ENCODE results near the gene ZNF664.

Gene ZNF664

DNA sequence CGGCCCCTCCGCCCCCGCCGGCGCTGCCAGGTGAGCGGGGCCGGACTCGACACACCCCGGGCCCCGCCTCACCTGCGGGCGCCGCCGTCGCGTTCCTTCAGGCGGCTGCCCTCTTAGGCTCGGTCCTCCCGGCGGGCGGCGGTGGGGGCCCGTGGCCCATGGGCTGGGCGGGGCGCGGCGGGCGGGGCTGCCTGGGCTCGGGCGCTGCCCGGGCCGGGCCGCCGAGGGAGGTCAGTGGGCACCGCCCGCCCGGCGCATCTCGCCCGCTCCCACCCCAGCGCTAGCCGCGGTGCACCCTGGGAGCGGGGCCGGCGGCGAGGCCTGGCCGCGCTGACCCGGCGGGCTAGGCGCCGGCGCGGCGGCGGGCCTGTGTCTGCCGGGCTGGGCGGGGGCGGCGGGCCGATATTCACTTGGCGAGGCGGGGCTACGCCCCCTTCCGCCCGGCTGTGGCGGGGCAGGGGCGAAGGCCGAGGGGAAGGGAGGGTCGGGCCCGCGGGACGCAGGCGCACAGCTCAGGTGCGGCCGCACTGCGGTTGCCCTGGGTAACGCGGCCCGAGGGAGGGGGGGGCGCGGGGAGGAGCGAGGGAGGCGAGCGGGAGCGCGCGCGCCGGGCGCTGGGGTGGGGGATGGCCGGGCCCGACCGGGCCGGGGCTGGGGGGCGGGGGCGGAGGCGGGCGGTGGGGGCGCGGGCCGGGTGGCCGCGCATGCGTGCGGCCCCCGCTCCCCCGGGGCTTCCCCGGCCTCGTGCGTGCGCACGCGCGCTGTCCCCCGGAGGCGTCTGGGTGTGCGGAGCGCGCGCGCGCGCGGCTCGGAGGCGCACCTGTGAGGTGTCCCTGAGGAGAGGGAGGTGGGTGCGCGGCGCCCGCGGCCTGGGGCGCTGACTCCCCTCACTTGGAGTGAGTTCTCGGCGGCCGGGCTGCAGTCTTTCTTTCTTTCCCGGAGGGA, at the start of gene ZNF664, which contains the start of gene CCDC92:
ZNF664 (plus strand) TSS at position 759 of the 945 bp plus-strand sequence. CDS start 38,930 bp downstream, outside the sequence.
CCDC92 (minus strand) TSS at position 375 of the 945 bp plus-strand sequence. CDS start 28,526 bp downstream, outside the sequence.
- DNase-seq (ENCODE audit: low read depth), result peak; percentile 89

DNA sequence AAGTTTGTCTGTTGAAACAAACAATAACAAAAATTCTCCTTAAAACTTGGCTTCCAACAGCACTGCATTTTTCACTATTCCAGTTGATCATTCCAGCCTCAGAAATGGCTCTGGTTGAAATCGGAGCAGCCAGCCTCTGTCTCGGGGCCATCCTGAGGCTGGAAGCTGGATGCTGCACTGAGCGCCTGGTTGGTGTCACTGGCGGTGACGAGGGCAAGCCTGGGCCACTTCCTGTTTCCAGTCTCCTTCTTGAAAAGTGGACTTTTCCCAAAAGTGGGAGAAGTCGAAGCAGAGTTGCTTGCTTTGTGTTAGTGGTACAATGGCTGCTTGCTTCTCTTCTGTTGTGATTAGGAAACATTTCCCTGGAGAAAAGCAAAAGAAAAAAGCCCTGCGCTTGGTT, 49.1 kb upstream of the ZNF664 start:
- DNase-seq (ENCODE audit: low read depth), result no peak

DNA sequence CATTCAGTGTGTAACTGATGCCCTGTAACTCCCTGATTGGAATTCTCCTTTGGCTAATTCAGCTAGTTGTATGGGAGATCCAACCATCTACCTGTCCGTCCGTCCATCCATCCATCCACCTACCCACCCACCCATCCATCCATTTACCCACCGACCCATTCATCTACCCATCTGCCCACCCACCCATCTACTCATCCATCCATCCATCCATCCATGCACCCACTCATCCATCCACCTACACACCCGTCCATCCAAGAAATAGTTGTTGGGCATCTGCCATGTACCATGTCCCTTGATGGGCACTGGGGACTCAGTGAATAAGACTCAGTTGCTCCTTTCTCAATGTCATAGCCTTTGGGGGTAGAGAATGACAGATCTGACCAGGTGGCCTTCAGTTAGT, 48.5 kb upstream of the ZNF664 start:
- no peak for DNase-seq (ENCODE audit: low read depth)

DNA sequence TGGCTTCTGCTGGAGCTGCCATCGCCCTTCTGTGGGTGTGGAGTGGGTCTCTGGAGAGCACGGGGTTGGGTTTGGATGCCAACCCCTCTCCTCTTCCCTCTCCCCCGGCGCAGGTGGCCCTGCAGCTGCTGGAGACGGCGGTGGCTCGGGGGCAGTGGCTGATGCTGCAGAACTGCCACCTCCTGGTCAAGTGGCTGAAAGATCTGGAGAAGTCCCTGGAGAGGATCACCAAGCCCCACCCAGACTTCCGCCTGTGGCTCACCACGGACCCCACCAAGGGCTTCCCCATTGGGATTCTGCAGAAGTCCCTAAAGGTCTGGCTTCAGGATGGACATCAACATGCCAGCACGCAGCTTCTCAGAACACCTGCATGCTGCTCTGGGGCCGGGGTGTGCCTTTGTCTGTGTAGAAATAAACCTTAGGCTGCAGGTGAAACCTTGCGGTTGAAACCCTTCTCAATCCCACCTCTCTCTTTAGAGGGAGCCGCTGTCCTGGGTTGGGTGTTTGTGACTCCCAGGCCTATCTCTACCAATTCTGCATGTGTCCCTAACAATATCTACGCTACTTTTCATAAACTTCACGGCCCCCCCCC, 44.6 kb upstream of the ZNF664 start:
- no peak for DNase-seq (ENCODE audit: low read depth)

DNA sequence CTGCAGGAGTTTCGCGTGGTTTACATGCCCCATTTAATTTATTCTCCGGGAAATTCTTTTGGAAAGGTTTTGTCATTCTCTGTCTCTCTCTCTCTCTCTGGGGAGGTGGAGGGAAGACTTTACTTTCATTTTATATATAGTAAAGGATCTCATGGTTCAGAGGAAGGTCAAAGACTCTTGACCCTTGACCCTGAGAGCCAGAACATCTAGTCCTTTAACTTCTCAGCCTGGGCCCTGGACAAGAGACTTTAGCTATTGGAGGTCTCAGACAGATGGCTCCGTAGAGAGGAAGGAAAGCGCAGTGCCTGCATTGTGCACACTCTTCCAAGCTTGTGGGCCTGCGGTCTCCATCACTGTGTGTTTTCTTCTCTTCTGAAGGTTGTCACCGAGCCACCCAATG, 44.1 kb upstream of the ZNF664 start:
- DNase-seq (ENCODE audit: low read depth), result no peak

DNA sequence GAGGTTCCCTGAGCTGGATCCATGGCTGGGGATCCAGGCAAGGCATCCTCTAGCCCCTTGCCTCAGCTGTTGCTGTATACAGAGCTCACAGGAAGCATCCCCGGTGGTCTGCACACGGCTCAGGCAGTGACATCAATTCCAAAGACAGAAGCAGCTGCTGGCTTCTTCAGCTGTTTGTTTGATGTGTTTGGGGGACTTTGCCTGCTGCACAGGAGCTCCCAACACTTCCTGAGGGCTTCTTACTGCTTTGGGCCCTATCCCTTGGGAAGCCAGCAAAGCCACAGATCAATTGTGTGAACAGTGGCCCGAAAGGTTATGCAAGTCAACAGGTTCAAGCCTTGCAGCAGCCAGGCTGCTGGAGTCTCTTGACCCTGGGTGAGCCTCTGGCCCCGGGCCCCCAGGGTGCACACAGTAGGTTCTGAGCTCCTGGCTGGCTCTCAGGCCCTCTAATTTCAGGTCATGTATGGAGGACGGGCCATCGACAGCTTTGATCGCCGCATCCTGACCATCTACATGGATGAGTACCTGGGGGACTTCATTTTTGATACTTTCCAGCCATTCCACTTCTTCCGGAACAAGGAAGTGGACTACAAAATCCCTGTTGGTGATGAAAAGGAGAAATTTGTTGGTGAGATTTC, 43.0 kb upstream of the ZNF664 start:
- no peak for DNase-seq (ENCODE audit: low read depth)

DNA sequence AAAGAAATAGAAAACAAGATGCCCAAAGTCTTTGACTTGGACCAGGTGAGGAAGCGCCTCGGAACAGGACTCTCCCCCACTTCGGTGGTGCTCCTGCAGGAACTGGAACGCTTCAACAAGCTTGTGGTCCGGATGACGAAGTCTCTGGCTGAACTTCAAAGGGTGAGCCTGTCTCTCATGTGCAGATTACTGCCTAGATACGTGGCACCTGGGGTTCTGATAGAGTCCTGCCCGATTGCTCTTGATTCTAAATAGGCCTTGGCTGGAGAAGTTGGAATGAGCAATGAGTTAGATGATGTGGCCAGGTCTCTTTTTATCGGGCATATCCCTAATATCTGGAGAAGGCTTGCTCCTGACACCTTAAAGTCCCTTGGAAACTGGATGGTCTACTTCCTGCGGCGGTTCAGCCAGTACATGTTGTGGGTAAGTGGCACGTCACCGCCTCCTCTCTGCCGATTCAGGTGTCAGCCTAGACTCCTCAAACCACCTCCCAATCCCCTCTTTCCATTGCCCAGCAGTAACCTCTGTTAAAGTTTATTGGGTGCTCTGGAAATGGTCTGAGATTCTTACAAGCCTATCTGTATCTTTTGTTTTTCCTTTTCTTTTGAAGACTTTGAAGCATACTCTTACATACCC, 41.2 kb upstream of the ZNF664 start:
- peak; percentile 14 for DNase-seq (ENCODE audit: low read depth)

DNA sequence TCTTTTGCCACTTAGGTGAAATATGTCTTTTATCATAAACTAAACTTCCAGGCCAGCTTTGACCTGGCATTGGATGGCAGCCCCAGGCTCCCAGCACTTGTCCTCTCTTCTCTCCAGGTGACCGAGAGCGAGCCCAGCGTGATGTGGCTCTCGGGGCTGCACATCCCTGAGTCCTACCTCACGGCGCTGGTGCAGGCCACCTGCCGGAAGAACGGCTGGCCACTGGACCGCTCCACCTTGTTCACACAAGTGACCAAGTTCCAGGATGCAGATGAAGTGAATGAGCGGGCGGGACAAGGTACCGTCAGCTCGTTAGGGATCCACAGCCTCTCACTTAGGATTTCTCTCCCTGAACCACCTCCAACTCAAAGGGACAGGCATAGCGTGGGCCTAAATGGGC, 39.8 kb upstream of the ZNF664 start:
- DNase-seq (ENCODE audit: low read depth), result no peak

DNA sequence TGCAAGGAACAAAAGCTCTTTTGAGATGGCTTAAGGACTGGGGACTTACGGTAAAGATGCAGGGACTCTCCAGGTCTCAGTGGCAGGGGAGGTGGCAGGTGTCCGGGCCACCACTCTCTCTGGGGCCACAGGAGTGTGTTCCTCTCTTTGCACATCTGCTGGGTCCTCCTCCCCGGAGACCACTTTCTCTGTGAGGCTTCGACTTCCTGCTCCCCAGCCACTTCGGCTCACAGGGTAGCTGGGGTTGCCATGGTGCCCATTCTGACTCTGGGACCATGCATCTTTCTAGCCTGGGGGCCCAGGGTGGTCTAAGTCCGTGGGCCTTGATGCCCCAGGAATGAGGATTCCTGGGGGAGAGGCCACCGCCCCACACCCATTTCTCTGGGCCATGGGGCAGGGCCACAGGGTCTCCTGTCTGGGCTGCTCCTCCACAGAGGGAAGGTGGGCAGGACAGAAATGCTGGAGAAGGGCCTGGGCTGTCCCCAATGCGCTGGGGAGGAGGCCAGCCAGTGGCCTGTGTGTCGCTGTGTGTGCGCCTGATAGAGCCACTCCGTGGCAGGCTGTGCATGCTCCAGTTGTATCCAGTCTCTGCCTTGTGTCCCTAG, 38.9 kb upstream of the ZNF664 start:
- DNase-seq (ENCODE audit: low read depth), result no peak

DNA sequence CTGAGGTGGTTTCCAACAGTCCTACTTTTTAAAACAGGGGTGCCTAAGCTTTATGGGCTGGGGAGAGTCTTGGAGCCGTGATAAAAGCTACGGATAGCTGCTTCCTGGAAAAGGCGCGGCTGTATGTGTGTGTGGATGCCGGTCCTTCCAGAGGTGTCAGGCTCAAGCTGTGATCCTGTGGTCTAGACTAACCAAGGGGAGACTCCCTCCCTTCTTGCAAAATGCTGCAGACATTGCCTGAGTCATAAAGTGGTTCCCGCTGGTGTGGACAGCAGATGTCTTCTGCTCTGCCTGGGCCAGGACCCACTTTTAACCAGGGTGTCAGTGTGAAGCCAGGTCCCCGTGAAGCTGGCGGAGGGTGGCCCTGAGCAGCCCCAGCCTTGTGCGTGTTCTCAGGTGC, 38.2 kb upstream of the ZNF664 start:
- no peak for DNase-seq (ENCODE audit: low read depth)

DNA sequence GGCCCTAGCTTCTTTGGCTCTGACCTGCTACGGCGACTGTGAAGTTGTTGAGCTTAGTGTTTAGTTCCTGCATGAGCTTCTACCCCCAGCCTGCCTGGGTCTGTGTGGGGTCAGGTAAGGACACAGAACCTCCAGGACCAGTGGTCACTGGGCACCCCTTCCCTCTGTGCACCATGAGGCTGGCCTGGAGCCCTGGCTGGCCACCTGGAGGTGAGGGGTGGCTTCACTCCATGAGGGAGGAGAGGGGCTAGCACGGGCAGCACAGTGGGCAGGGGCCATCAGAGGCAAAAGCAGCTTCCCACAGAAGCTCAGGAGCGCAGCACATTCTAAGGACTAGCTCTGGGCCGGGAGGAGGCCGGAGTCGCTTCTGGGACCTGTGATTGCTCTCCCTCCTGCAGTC, 37.1 kb upstream of the ZNF664 start:
- DNase-seq (ENCODE audit: low read depth), result no peak

DNA sequence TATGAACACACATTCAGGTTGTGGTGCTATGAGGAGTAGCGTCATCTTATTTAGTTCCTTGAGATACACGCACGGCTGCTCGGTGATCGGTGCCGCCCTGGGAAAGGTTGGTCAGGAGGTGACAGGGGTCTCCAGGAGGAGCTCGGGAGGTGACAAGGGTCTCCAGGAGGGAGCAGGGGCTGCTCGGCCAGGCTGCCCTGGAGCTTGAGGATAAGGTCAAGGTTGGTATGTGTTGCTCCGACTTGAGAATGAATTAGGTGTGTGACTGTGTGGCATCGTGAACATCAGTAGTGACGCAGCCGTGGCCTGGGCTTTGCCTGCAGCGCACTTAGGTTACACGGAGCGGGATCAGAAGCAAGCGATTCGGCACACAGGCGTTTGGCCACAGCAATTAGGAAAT, 36.5 kb upstream of the ZNF664 start:
- no peak for DNase-seq (ENCODE audit: low read depth)

DNA sequence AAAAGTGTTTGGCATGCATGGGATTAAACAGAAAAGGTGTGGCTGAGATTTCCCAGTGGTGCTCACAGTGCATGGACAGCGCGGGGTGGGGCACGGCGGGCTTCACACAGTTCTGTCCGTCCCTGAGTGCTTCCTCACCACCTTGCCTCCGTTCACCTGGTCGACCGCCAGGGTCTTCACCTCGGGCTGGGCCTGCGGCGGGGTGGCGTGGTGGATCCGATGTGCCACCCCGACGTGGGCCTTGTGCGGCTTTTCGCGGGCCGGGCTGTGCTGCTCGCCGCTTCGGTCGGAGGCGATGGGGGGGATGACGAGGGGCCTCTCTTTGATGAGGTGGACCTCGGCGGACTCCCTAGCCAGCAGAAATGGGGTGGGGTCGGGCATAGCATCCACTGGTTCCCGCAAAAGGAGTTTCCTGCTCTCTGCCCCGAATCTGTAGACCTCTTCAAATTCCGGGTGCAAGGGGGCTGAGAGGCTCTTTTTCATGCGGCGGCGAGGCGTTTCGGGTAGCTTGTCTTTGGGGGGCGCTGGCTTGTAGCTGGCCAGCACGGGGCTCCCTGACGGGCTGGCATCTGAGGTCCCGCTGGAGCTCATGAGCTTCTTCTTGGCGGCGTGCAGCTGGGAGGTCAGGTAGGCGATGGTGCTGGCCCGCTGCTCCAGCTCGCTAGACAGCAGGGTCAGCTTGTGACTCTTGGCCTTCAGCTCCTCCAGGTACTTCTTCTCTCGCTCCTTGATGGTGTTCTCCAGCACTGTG, 35.9 kb upstream of the ZNF664 start:
- DNase-seq (ENCODE audit: low read depth), result no peak

DNA sequence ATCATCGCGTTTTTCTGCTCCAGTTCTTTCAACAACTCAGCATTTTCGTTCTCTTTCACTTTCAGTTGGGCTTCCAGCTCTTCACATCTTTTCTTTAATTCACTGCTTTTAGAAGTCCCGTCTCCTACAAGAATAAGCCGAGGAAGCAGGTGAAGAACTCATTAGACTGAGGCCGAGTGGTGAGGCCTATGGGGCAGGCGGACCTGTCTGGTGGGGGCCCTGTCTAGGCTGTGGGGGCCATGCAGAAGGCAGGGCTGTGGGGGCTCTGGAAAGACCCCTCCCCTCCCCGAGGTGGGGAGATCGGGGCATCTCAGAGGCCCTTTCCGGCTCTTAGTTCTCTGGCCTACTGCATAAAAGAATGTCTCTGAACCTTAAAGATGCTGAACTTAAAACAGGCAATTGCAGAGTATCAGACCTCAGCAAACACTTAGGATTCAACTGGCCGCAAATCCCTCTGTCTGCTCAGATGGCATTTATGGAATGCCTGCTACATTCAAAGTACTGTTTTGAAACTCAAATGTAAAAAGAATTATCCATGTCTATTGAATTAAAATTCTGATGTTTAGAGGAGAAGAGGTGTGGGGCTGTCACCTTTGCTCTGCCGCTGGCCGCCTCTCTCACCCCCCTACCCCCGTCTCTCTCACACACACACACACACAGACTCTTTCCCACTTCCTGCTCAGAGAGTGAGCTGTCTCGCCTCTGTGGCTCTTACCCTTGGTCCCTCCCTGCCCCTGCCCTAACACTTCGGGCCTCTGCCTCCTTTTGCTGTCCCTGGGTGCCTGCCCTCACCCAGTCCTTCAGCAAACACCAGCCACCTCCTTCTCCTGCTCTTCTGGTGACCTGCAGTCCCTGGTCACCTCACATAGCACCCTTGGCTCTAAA, 35.1 kb upstream of the ZNF664 start:
- DNase-seq (ENCODE audit: low read depth), result no peak

DNA sequence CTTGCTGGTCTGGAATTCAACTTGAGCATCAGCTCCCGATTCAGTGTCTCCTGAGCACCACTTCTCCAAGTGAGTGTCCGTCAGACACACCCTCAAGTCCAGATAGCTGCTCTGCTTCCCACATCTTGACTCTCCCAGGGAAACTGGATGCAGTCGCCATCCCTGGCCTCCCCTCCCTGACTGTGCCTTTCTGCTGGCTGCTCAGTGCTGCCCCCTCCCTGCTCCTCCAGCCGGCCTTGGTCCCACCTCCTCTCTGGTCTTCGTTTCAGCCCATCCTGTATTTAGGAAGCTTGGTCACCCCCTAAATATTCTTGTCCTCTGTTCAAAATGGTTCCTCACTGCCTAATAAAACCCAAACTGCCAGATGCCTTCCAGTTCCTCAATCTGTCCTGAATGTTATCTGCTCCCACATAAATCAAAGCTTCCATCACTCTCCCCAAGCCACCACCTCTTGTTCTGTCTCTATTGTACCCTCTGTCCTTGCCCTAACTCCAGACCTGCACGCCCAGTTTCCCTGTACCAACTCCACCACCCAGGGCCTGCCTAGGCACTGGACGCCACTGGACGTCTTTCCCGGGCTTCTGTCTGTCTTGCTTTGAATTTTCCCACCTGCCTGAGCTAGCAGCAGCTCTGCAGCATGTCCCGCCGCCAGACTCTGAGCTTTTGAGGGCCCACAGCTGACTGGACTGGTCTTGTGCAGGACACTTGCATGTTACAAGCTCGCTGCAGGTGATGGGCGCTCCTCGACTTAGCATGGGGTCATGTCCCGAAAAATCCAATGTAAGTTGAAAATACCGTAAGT, 34.1 kb upstream of the ZNF664 start:
- no peak for DNase-seq (ENCODE audit: low read depth)

DNA sequence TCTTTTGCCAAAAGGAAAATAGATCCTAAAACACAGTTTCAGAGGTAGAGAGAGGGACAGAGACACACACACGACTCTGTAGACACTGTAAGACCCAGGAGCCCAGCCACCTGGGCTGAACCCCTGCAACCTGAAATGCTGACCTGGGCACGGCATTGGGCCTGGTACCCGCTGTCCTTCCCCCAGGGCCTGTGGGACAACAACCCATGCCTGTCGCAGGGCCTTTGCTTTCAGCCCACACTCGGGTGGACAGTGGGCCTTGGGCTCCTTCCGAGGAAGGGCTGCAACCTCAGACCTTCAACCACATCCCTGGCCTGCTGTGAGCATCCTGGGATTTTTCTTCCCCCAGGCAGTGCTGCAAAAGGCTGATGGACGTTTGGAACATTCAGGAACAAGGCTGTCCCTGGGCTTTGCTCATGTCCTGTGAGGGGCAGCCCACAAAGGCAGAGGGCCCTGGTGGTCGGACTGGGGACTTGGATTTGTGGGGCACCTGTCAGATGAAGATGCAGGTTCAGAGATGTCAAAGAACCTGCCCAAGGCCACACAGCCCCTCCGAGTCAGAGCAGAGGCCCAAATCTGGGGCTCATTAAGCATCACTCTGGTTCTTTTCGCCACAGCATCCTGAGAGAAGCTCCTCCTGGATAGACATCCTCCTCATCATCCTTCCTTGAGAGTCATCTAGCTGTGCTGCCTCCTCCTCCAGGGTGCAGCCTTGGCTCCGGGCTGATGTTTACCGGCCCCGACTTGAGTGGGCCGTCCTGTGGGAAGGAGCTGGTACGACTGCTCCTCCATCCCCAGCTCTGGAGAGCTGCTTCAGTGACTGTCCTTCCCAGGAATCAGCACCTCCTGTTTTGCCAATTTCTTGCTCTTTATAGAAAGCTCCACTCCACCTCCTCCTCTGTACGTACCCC, 33.0 kb upstream of the ZNF664 start:
- DNase-seq (ENCODE audit: low read depth), result no peak

DNA sequence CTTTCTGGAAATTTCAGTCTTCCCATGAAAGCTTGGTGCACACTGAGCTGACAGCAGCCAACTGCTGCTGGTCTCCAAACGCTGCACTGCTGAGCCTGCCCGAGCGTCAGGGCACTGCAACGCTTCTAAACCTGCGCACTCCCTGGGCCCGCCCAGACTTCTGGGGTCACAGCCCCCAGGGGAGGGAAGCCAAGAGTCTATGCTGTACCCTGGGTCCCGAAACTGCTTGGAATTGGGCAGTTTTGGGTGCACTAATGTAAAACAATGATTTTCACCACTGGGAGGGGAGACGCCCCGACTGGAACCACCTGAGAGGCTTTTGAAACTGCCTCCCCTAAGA, 32.4 kb upstream of the ZNF664 start:
- no peak for DNase-seq (ENCODE audit: low read depth)

DNA sequence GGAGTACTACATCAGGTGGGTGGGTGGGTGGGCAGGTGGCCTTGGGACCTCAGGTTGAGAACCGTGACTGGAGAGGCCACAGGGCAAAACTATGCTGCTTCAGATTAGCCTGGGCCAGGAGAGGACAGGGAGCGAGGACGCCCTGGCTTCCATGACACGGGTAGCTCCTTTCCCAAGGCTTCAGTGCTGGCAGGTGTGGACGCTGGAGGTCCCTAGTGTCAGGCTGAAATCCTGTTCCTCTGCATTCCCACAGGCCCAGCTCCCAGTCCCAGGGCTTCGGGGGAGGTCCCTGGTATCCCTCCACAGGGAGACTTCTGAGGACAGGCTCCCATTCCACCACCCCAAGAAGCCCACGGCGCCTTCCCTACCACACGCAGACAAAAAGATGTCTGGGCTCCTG, 32.0 kb upstream of the ZNF664 start:
- DNase-seq (ENCODE audit: low read depth), result no peak

Measured in T-helper 22 cell (primary cell).